ENCODE results near the gene ULBP1. TPM values are rescaled to one million over a fixed set of nuclear protein-coding genes. Genes with fewer than 3 reads are reported as not detected.

Gene ULBP1
- under 0.01 TPM in 1 of 2 replicates, not detected in the other for total RNA-seq

GRCh38 chr6:149963462-149964307 lies at the start of gene ULBP1:
Gene ULBP1 (plus strand): TSS chr6:149963943. CDS start chr6:149964050, 107 bp downstream.

GRCh38 chr6:149922642-149923326 lies 41.0 kb upstream of the ULBP1 start, which contains the start of gene RAET1G:
Gene RAET1G (minus strand): TSS chr6:149923121. CDS start chr6:149923010, 111 bp downstream.

GRCh38 chr6:149941583-149942460 lies 21.9 kb upstream of the ULBP1 start, which contains the start of gene ULBP2:
Gene ULBP2 (plus strand): TSS chr6:149942014. CDS start chr6:149942073, 59 bp downstream.

Other genes starting within 250 kb of the ULBP1 start
- 4.9 and 5.0 TPM in 2 replicates for gene LATS1, start 245.8 kb upstream of the ULBP1 start, total RNA-seq
- 11.5 and 11.8 TPM in 2 replicates for gene NUP43, start 217.4 kb upstream of the ULBP1 start, total RNA-seq
- 63.0 and 74.7 TPM in 2 replicates for gene PCMT1, start 214.2 kb upstream of the ULBP1 start, total RNA-seq
- gene LRP11, start 99.6 kb upstream of the ULBP1 start, total RNA-seq = 74.2 and 81.4 TPM in 2 replicates
- 0.14 and 0.37 TPM in 2 replicates for gene RAET1E, start 65.8 kb upstream of the ULBP1 start, total RNA-seq
- 3.3 and 4.1 TPM in 2 replicates for gene RAET1G, start 40.8 kb upstream of the ULBP1 start, total RNA-seq
- gene ULBP2, start 21.9 kb upstream of the ULBP1 start, total RNA-seq = 2.6 and 2.7 TPM in 2 replicates
- gene RAET1L, start 61.6 kb downstream of the ULBP1 start, total RNA-seq = not detected in 2 replicates
- 3.4 and 12.1 TPM in 2 replicates for gene ULBP3, start 105.2 kb downstream of the ULBP1 start, total RNA-seq
- gene PPP1R14C, start 179.1 kb downstream of the ULBP1 start, total RNA-seq = 0.28 and 0.65 TPM in 2 replicates